Motor neuron (in vitro differentiated cells): ENCODE results near the gene NUP98. TPM values are rescaled to one million over a fixed set of nuclear protein-coding genes. Genes with fewer than 3 reads are reported as not detected.

ENCODE experiments used
- ATAC-seq, 8 experiments: fragments of 200-7000 bp; cut with Tn5 transposase; replicated peaks in 6 of 8; 2 replicates each; pipeline ENCODE4 v1.8.0; 2021; ENCODE audit warnings: mild to moderate bottlenecking in 8 of 8, moderate library complexity in 8 of 8
- H3K27ac ChIP-seq, 2 donors: fragments of 250-450 bp; sonication (Bioruptor Pico); 2 replicates each; pipeline ENCODE4 v1.9.0; 2021; ENCODE audit warnings: antibody characterized with exemption in 2 of 2, mild to moderate bottlenecking in 2 of 2, moderate library complexity in 1 of 2
- H3K4me1 ChIP-seq, 2 donors: fragments of 250-450 bp; sonication (Bioruptor Pico); replicated peaks in 1 of 2; 2 replicates each; pipeline ENCODE4 v1.6.1; 2021; ENCODE audit warnings: antibody characterized with exemption in 2 of 2, mild to moderate bottlenecking in 2 of 2, moderate library complexity in 1 of 2
- H3K4me3 ChIP-seq, 5 donors: fragments of 250-450 bp; sonication (Bioruptor Pico); 2 replicates each; pipeline ENCODE4 v1.9.0; 2021; ENCODE audit warnings: antibody characterized with exemption in 5 of 5, mild to moderate bottlenecking in 5 of 5, moderate library complexity in 4 of 5
- WGBS, 10 experiments: fragments of 450-650 bp; shearing (Covaris generic); methylation state at CpG; one replicate each; pipeline ENCODE4 v1.0.0; 2022; 5-methylcytosine and 5-hydroxymethylcytosine counted together
- in situ Hi-C, 9 experiments: fragments of 400-800 bp; cut with MboI; loops; one replicate each; pipeline ENCODE4 v1.15.0; 2021; ENCODE audit warnings: low sequenced_read_pairs in 9 of 9, low pct_unique_long_range_greater_than_20kb in 2 of 9; ENCODE audit not compliant: unreplicated experiment in 9 of 9
- total RNA-seq, 8 experiments: library from RNA; unstranded; fragments of 300-600 nt; gene quantifications; 2 replicates each; pipeline versions ENCODE4 v1.2.3 to v1.2.4, GENCODE V29; 2022

Gene NUP98
- total RNA-seq, 8 experiments from 2014 or later: 27.0 to 115 (median 50.0) TPM

GRCh38 chr11:3738723-3739122 lies 58.6 kb downstream of the NUP98 start:
- in situ Hi-C loops: no loop called here
- Histone ChIP-seq H3K4me3 (no peak overlapping the region), H3K4me1 (no peaks in the 10 kb centered on the region), H3K27ac (no peak overlapping the region)
- ATAC-seq: no peak
- WGBS, 10 experiments: 89 to 100% (median 100%) methylated on average over 1 of the region's 1 CpG; no CpG with 5 or more reads in 2 of the 10 experiments

GRCh38 chr11:3738241-3738640 lies 59.1 kb downstream of the NUP98 start:
- H3K4me3 ChIP-seq: no peak overlapping the region
- H3K27ac ChIP-seq: no peak overlapping the region
- no peak for ATAC-seq
- WGBS, 10 experiments: 86 to 100% (median 100%) methylated on average over 1 of the region's 1 CpG; no CpG with 5 or more reads in 4 of the 10 experiments
- no peaks in the 10 kb centered on the region for H3K4me1 ChIP-seq
- in situ Hi-C loops: no loop called here

- no peak overlapping the region for H3K4me3 ChIP-seq
- in situ Hi-C loops: no loop called here
- no peaks in the 10 kb centered on the region for H3K4me1 ChIP-seq
- WGBS, 10 experiments: 86 to 100% (median 92%) methylated on average over 3 to 10 of the region's 11 CpGs; no CpG with 5 or more reads in 1 of the 10 experiments
- no peak overlapping the region for H3K27ac ChIP-seq
- no peak for ATAC-seq
These were observed 59.9 kb downstream of the NUP98 start for GRCh38 chr11:3737386-3737933.

GRCh38 chr11:3736816-3737215 lies 60.5 kb downstream of the NUP98 start:
- H3K27ac ChIP-seq: no peak overlapping the region
- no peaks in the 10 kb centered on the region for H3K4me1 ChIP-seq
- H3K4me3 ChIP-seq: no peak overlapping the region
- ATAC-seq: no peak
- in situ Hi-C loops: no loop called here

- ATAC-seq: no peak
- Histone ChIP-seq H3K4me1 (no peaks in the 10 kb centered on the region), H3K4me3 (no peak overlapping the region), H3K27ac (no peak overlapping the region)
- 80 to 100% (median 100%) methylated on average over 1 to 3 of the region's 4 CpGs; no CpG with 5 or more reads in 2 of the 10 experiments for WGBS, 10 experiments
- in situ Hi-C loops: no loop called here
These were observed 61.5 kb downstream of the NUP98 start for GRCh38 chr11:3735827-3736226.

GRCh38 chr11:3732671-3733436 lies 64.5 kb downstream of the NUP98 start:
- Histone ChIP-seq H3K27ac (no peak overlapping the region), H3K4me1 (no peaks in the 10 kb centered on the region), H3K4me3 (no peak overlapping the region)
- WGBS, 10 experiments: 42 to 99% (median 91%) methylated on average over 3 to 8 of the region's 8 CpGs
- no peak for ATAC-seq
- in situ Hi-C loops: no loop called here

GRCh38 chr11:3723014-3723708 lies 74.2 kb downstream of the NUP98 start:
- H3K4me3 ChIP-seq: no peak overlapping the region
- WGBS, 10 experiments: 3 to 92% (median 80%) methylated on average over 3 to 6 of the region's 6 CpGs; no CpG with 5 or more reads in 1 of the 10 experiments
- H3K4me1 ChIP-seq: no peaks in the 10 kb centered on the region
- peak in 7 of 8 experiments; percentile 25 to 99 (median 84) for ATAC-seq
- in situ Hi-C loops: no loop called here
- no peak overlapping the region for H3K27ac ChIP-seq

- in situ Hi-C loops: no loop called here
- H3K4me3 ChIP-seq: no peak overlapping the region
- H3K4me1 ChIP-seq: no peaks in the 10 kb centered on the region
- no peak for ATAC-seq
- 60 to 100% (median 98%) methylated on average over 1 to 2 of the region's 2 CpGs; no CpG with 5 or more reads in 4 of the 10 experiments for WGBS, 10 experiments
- H3K27ac ChIP-seq: no peak overlapping the region
These were observed 75.3 kb downstream of the NUP98 start for GRCh38 chr11:3722100-3722499.

- Histone ChIP-seq H3K4me3 (no peak overlapping the region), H3K27ac (no peak overlapping the region), H3K4me1 (no peaks in the 10 kb centered on the region)
- WGBS, 10 experiments: 74 to 100% (median 97%) methylated on average over 1 to 2 of the region's 2 CpGs; no CpG with 5 or more reads in 1 of the 10 experiments
- no peak for ATAC-seq
- in situ Hi-C loops: no loop called here
These were observed 76.4 kb downstream of the NUP98 start for GRCh38 chr11:3720997-3721396.

GRCh38 chr11:3712274-3712673 lies 85.1 kb downstream of the NUP98 start:
- no peak for ATAC-seq
- Histone ChIP-seq H3K27ac (no peak overlapping the region), H3K4me3 (no peak overlapping the region), H3K4me1 (no peaks in the 10 kb centered on the region)
- WGBS, 10 experiments: 57 to 93% (median 80%) methylated on average over 1 to 6 of the region's 6 CpGs; no CpG with 5 or more reads in 1 of the 10 experiments
- in situ Hi-C loops: no loop called here

- H3K4me3 ChIP-seq: no peak overlapping the region
- WGBS, 10 experiments: 20 to 100% (median 89%) methylated on average over 1 to 4 of the region's 4 CpGs; no CpG with 5 or more reads in 2 of the 10 experiments
- no peak overlapping the region for H3K27ac ChIP-seq
- ATAC-seq: no peak
- H3K4me1 ChIP-seq: no peaks in the 10 kb centered on the region
- in situ Hi-C loops: no loop called here
These were observed 86.7 kb downstream of the NUP98 start for GRCh38 chr11:3710485-3711259.

GRCh38 chr11:3709977-3710376 lies 87.4 kb downstream of the NUP98 start:
- WGBS, 10 experiments: 100% methylated on average over 1 of the region's 1 CpG; no CpG with 5 or more reads in 6 of the 10 experiments
- no peak for ATAC-seq
- Histone ChIP-seq H3K4me1 (no peaks in the 10 kb centered on the region), H3K27ac (no peak overlapping the region), H3K4me3 (no peak overlapping the region)
- in situ Hi-C loops: no loop called here

- no peak for ATAC-seq
These were observed 90.2 kb downstream of the NUP98 start for GRCh38 chr11:3707176-3707575.

More at GRCh38 chr11:3707176-3707575, 90.2 kb downstream of the NUP98 start:
- in situ Hi-C loops: no loop called here
- Histone ChIP-seq H3K4me1 (no peaks in the 10 kb centered on the region), H3K4me3 (no peak overlapping the region), H3K27ac (no peak overlapping the region)
- WGBS, 10 experiments: 80 to 100% (median 100%) methylated on average over 1 to 2 of the region's 2 CpGs
